HG03469 (cell line): ENCODE measurements around the gene ALCAM.

Experiments
- ATAC-seq: cut with Tn5 transposase; IDR thresholded peaks from one replicate; pipeline ENCODE4 v1.9.1; 2021; ENCODE audit warnings: mild to moderate bottlenecking, moderate library complexity, moderate number of reproducible peaks; ENCODE audit not compliant: unreplicated experiment

The ALCAM gene

GRCh38 chr3:105424412-105425152 is 57.9 kb downstream of the ALCAM start:
- no peak for ATAC-seq

- ATAC-seq = no peak
These were observed 58.4 kb downstream of the ALCAM start for GRCh38 chr3:105425153-105425502.

GRCh38 chr3:105427332-105427731 is 60.6 kb downstream of the ALCAM start:
- ATAC-seq = no peak

- no peak for ATAC-seq
These were observed 62.5 kb downstream of the ALCAM start for GRCh38 chr3:105429034-105429762.

- no peak for ATAC-seq
These were observed 63.7 kb downstream of the ALCAM start for GRCh38 chr3:105430455-105430854.

GRCh38 chr3:105431200-105431599 is 64.5 kb downstream of the ALCAM start:
- ATAC-seq = no peak

GRCh38 chr3:105435277-105435676 is 68.6 kb downstream of the ALCAM start:
- ATAC-seq = no peak

- no peak for ATAC-seq
These were observed 70.0 kb downstream of the ALCAM start for GRCh38 chr3:105436687-105437086.

- no peak for ATAC-seq
These were observed 73.4 kb downstream of the ALCAM start for GRCh38 chr3:105440113-105440512.

GRCh38 chr3:105444725-105445124 is 78.0 kb downstream of the ALCAM start:
- ATAC-seq = no peak

GRCh38 chr3:105448338-105448982 is 81.8 kb downstream of the ALCAM start:
- ATAC-seq = no peak

- ATAC-seq = no peak
These were observed 82.7 kb downstream of the ALCAM start for GRCh38 chr3:105449414-105449813.

- no peak for ATAC-seq
These were observed 89.3 kb downstream of the ALCAM start for GRCh38 chr3:105456017-105456416.

GRCh38 chr3:105458518-105459215 is 92.0 kb downstream of the ALCAM start:
- no peak for ATAC-seq

GRCh38 chr3:105459566-105460290 is 93.0 kb downstream of the ALCAM start:
- no peak for ATAC-seq

GRCh38 chr3:105463620-105464019 is 96.9 kb downstream of the ALCAM start:
- no peak for ATAC-seq

GRCh38 chr3:105465251-105465853 is 98.6 kb downstream of the ALCAM start:
- no peak for ATAC-seq

GRCh38 chr3:105466072-105466471 is 99.4 kb downstream of the ALCAM start:
- ATAC-seq = no peak

GRCh38 chr3:105466495-105467404 is 100.0 kb downstream of the ALCAM start:
- no peak for ATAC-seq
